Smooth muscle cell (in vitro differentiated cells): Measurements from ENCODE around the gene GREB1L. TPM values are rescaled to one million over a fixed set of nuclear protein-coding genes. Genes with fewer than 3 reads are reported as not detected.

Experiments used
- DNase-seq: peaks from one replicate; lab custom pipeline; 2025; ENCODE audit not compliant: unreplicated experiment; lab: John Stamatoyannopoulos, UW
- H2AFZ ChIP-seq: fragments of 200-600 bp; sonication (generic); 2 replicates; pipeline ENCODE4 v1.6.0; 2016; ENCODE audit warnings: antibody characterized with exemption, low read depth, mild to moderate bottlenecking
- H3F3A ChIP-seq: fragments of 200-600 bp; sonication (generic); 2 replicates; pipeline ENCODE4 v1.6.0; 2017; ENCODE audit warnings: antibody characterized with exemption, low read depth
- H3K27ac ChIP-seq: fragments of 200-600 bp; sonication (generic); 2 replicates; pipeline ENCODE4 v1.5.1; 2016; ENCODE audit warnings: low read depth, mild to moderate bottlenecking
- H3K27me3 ChIP-seq: fragments of 200-600 bp; sonication (generic); 2 replicates; pipeline ENCODE4 v1.6.1; 2016; ENCODE audit warnings: low read depth, mild to moderate bottlenecking
- H3K36me3 ChIP-seq: fragments of 200-600 bp; sonication (generic); 2 replicates; pipeline ENCODE4 v1.5.1; 2016; ENCODE audit warnings: low read depth
- H3K4me1 ChIP-seq: fragments of 200-600 bp; sonication (generic); 2 replicates; pipeline ENCODE4 v1.5.1; 2016; ENCODE audit warnings: low read depth
- H3K4me2 ChIP-seq: fragments of 200-600 bp; sonication (generic); 2 replicates; pipeline ENCODE4 v1.6.0; 2016; ENCODE audit warnings: mild to moderate bottlenecking
- H3K4me3 ChIP-seq: fragments of 200-600 bp; sonication (generic); 2 replicates; pipeline ENCODE4 v1.5.1; 2016; ENCODE audit warnings: mild to moderate bottlenecking
- H3K79me2 ChIP-seq: fragments of 200-600 bp; sonication (generic); 2 replicates; pipeline ENCODE4 v1.6.0; 2016; ENCODE audit warnings: low read depth, mild to moderate bottlenecking
- H3K9ac ChIP-seq: fragments of 200-600 bp; sonication (generic); 2 replicates; pipeline ENCODE4 v1.6.0; 2016; ENCODE audit warnings: low read depth
- H3K9me3 ChIP-seq: fragments of 200-600 bp; sonication (generic); replicated peaks from 2 replicates; pipeline ENCODE4 v1.5.1; 2016; ENCODE audit warnings: low read depth
- H4K20me1 ChIP-seq: fragments of 200-600 bp; sonication (generic); 2 replicates; pipeline ENCODE4 v1.6.0; 2016; ENCODE audit warnings: low read depth
- CTCF ChIP-seq: fragments of 200-600 bp; sonication (generic); IDR thresholded peaks from 2 replicates; pipeline ENCODE4 v1.5.1; 2017; ENCODE audit warnings: borderline replicate concordance, mild to moderate bottlenecking, antibody characterized with exemption; ENCODE audit not compliant: insufficient read depth, poor library complexity, severe bottlenecking
- WGBS: methylation state at CpG from one replicate; pipeline ENCODE4 v1.1.7; 2016; ENCODE audit warnings: low lambda C conversion rate; 5-methylcytosine and 5-hydroxymethylcytosine counted together
- polyA plus RNA-seq: library from polyadenylated mRNA; unstranded; fragments of >200 nt; fragmentation: Nextera tagmentation; extraction: Ambion mirVana; gene quantifications from 2 replicates; pipeline ENCODE4 v1.2.1, GENCODE V29; 2016
- total RNA-seq: library from RNA; depleted of rRNA; stranded (reverse); fragments of >200 nt; gene quantifications from 2 replicates; pipeline ENCODE4 v1.2.3, GENCODE V29; 2014

GREB1L gene
- total and polyA plus RNA-seq, 2 experiments from 2014 or later, result 4.0 to 15.3 TPM

GRCh38 chr18:21496277-21496835, 254.3 kb downstream of the GREB1L start:
- no peaks in the 10 kb centered on the region for H4K20me1 ChIP-seq
- no peak for TF ChIP-seq CTCF
- 92% methylated on average over 12 of the region's 12 CpGs for WGBS
- H3K27ac ChIP-seq, result no peak overlapping the region
- no peak overlapping the region for H3K9ac ChIP-seq
- H3K4me3 ChIP-seq, result no peak overlapping the region
- H3K36me3 ChIP-seq, result no peaks in the 10 kb centered on the region
- DNase-seq, result no peak
- no peaks in the 10 kb centered on the region for H3F3A ChIP-seq
- no peak overlapping the region for H2AFZ ChIP-seq
- H3K79me2 ChIP-seq, result no peaks in the 10 kb centered on the region
- H3K9me3 ChIP-seq, result no peaks in the 10 kb centered on the region
- H3K4me1 ChIP-seq, result no peaks in the 10 kb centered on the region
- no peaks in the 10 kb centered on the region for H3K27me3 ChIP-seq
- no peak overlapping the region for H3K4me2 ChIP-seq

GRCh38 chr18:21499997-21500396, 258.0 kb downstream of the GREB1L start:
- Histone ChIP-seq H3K79me2 (no peaks in the 10 kb centered on the region), H3K27me3 (no peaks in the 10 kb centered on the region), H3F3A (no peaks in the 10 kb centered on the region), H3K4me3 (no peak overlapping the region), H4K20me1 (no peaks in the 10 kb centered on the region), H3K27ac (no peak overlapping the region), H2AFZ (no peak overlapping the region), H3K36me3 (no peaks in the 10 kb centered on the region), H3K4me1 (no peaks in the 10 kb centered on the region), H3K4me2 (no peak overlapping the region), H3K9ac (no peak overlapping the region), H3K9me3 (no peaks in the 10 kb centered on the region)
- no peak for DNase-seq
- TF ChIP-seq CTCF, result no peak
- WGBS, result 92% methylated on average over 16 of the region's 16 CpGs

GRCh38 chr18:21502661-21503060, 260.6 kb downstream of the GREB1L start:
- Histone ChIP-seq H3K9ac (no peak overlapping the region), H3K79me2 (no peaks in the 10 kb centered on the region), H3K27me3 (no peaks in the 10 kb centered on the region), H3K4me2 (no peak overlapping the region), H3K4me3 (no peak overlapping the region), H4K20me1 (no peaks in the 10 kb centered on the region), H3K27ac (no peak overlapping the region), H3K9me3 (no peaks in the 10 kb centered on the region), H3K4me1 (no peaks in the 10 kb centered on the region), H3F3A (no peaks in the 10 kb centered on the region), H3K36me3 (no peaks in the 10 kb centered on the region), H2AFZ (no peak overlapping the region)
- TF ChIP-seq CTCF, result no peak
- DNase-seq, result no peak
- WGBS, result 92% methylated on average over 7 of the region's 7 CpGs
